DND-41 (cell line): ENCODE measurements around the gene BTBD18.

Experiments used
- EZH2 ChIP-seq: IDR thresholded peaks from 3 replicates; pipeline ENCODE4 v1.6.1; 2012; ENCODE audit warnings: borderline replicate concordance, low read depth, mild to moderate bottlenecking, moderate library complexity, low read length, inconsistent platforms; ENCODE audit not compliant: severe bottlenecking
- TF ChIP-seq, protein P1 (sequence below): IDR thresholded peaks from 2 replicates; pipeline ENCODE4 v1.5.1; 2012; ENCODE audit warnings: borderline replicate concordance, low read length, moderate library complexity, mild to moderate bottlenecking; ENCODE audit not compliant: poor library complexity, severe bottlenecking; ENCODE audit errors: extremely low read depth

DNA sequence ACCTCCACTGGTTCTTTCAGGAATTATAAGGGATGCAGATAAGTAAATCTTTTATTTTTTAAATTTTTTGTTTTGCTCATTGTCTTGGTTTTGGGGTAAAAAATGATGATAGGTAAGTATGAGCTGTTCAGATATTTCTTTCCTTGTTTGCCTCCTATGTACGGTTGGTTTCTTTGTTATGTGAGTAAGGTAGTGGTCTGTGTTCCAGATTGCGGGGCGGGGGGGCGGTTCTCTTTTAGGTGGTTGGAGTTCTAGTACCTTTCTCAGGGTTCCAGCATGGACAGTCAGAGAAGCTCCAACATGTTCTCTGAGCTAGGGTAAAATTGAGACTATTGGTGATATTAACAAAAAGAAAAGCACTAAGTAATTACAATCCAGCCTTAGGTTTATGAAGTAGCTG lies 12.4 kb upstream of the BTBD18 start:
- TF ChIP-seq, protein P1, sequence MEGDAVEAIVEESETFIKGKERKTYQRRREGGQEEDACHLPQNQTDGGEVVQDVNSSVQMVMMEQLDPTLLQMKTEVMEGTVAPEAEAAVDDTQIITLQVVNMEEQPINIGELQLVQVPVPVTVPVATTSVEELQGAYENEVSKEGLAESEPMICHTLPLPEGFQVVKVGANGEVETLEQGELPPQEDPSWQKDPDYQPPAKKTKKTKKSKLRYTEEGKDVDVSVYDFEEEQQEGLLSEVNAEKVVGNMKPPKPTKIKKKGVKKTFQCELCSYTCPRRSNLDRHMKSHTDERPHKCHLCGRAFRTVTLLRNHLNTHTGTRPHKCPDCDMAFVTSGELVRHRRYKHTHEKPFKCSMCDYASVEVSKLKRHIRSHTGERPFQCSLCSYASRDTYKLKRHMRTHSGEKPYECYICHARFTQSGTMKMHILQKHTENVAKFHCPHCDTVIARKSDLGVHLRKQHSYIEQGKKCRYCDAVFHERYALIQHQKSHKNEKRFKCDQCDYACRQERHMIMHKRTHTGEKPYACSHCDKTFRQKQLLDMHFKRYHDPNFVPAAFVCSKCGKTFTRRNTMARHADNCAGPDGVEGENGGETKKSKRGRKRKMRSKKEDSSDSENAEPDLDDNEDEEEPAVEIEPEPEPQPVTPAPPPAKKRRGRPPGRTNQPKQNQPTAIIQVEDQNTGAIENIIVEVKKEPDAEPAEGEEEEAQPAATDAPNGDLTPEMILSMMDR: no peak
- no peak for TF ChIP-seq EZH2
